DND-41 (cell line): ENCODE results near the gene TMEM61.

Experiments used
- ATAC-seq: fragments of 200-7000 bp; cut with Tn5 transposase; 3 replicates; pipeline ENCODE4 v1.9.1; 2021; ENCODE audit warnings: low read depth; ENCODE audit not compliant: insufficient read depth
- DNase-seq: peaks from one replicate; pipeline ENCODE4 v3.0.0-alpha.2; 2020
- H2AFZ ChIP-seq: 2 replicates; pipeline ENCODE4 v1.6.0; 2012; ENCODE audit warnings: low read depth, low read length
- H3K27ac ChIP-seq: 2 replicates; pipeline ENCODE4 v1.5.1; 2012; ENCODE audit warnings: low read length, inconsistent platforms
- H3K27me3 ChIP-seq: fragments of 200-600 bp; sonication (generic); 2 replicates; pipeline ENCODE4 v1.6.0; 2012; ENCODE audit warnings: low read length, mild to moderate bottlenecking, inconsistent platforms; ENCODE audit not compliant: insufficient read depth, poor library complexity
- H3K36me3 ChIP-seq: 2 replicates; pipeline ENCODE4 v1.5.1; 2012; ENCODE audit warnings: low read length, inconsistent platforms; ENCODE audit not compliant: insufficient read depth
- H3K4me1 ChIP-seq: 2 replicates; pipeline ENCODE4 v1.5.1; 2012; ENCODE audit warnings: mild to moderate bottlenecking, low read length; ENCODE audit not compliant: insufficient read depth
- H3K4me2 ChIP-seq: 2 replicates; pipeline ENCODE4 v1.6.0; 2012; ENCODE audit warnings: mild to moderate bottlenecking, moderate library complexity, low read length, inconsistent platforms; ENCODE audit not compliant: insufficient read depth
- H3K4me3 ChIP-seq, 2 experiments: fragments of 200-600 bp in 1 of 2; shearing (Covaris generic) in 1 of 2; 2 replicates each; pipeline ENCODE4 v1.5.1; 2012 to 2016; ENCODE audit warnings: inconsistent platforms in 2 of 2, low read length in 2 of 2, mild to moderate bottlenecking in 2 of 2, low read depth in 1 of 2, moderate library complexity in 1 of 2
- H3K79me2 ChIP-seq: 2 replicates; pipeline ENCODE4 v1.6.0; 2012; ENCODE audit warnings: low read length, inconsistent platforms; ENCODE audit not compliant: insufficient read depth
- H3K9ac ChIP-seq: 2 replicates; pipeline ENCODE4 v1.6.0; 2012; ENCODE audit warnings: low read depth, mild to moderate bottlenecking, inconsistent platforms, low read length, moderate library complexity
- H3K9me3 ChIP-seq: 2 replicates; pipeline ENCODE4 v1.5.1; 2012; ENCODE audit warnings: low read length, moderate library complexity, mild to moderate bottlenecking, inconsistent platforms; ENCODE audit not compliant: insufficient read depth, severe bottlenecking
- H4K20me1 ChIP-seq: 2 replicates; pipeline ENCODE4 v1.6.0; 2012; ENCODE audit warnings: low read length; ENCODE audit not compliant: insufficient read depth
- CTCF ChIP-seq: IDR thresholded peaks from 2 replicates; pipeline ENCODE4 v1.5.1; 2012; ENCODE audit warnings: borderline replicate concordance, low read length, moderate library complexity, mild to moderate bottlenecking; ENCODE audit not compliant: poor library complexity, severe bottlenecking; ENCODE audit errors: extremely low read depth
- EZH2 ChIP-seq: IDR thresholded peaks from 3 replicates; pipeline ENCODE4 v1.6.1; 2012; ENCODE audit warnings: borderline replicate concordance, low read depth, mild to moderate bottlenecking, moderate library complexity, low read length, inconsistent platforms; ENCODE audit not compliant: severe bottlenecking

Gene TMEM61

GRCh38 chr1:54949053-54949452 is 31.4 kb upstream of the TMEM61 start:
- no peaks in the 10 kb centered on the region for H3K36me3 ChIP-seq
- no peaks in the 10 kb centered on the region for H3K9me3 ChIP-seq
- ATAC-seq (no peak), DNase-seq (no peak)
- no peak overlapping the region for H3K9ac ChIP-seq
- H3K4me1 ChIP-seq: no peaks in the 10 kb centered on the region
- H3K4me3 ChIP-seq: no peak overlapping the region
- H3K27me3 ChIP-seq: no peaks in the 10 kb centered on the region
- H3K79me2 ChIP-seq: no peaks in the 10 kb centered on the region
- no peak overlapping the region for H2AFZ ChIP-seq
- no peak overlapping the region for H3K27ac ChIP-seq
- no peaks in the 10 kb centered on the region for H4K20me1 ChIP-seq
- H3K4me2 ChIP-seq: no peak overlapping the region
- no peak for TF ChIP-seq EZH2
- TF ChIP-seq CTCF: no peak

GRCh38 chr1:54950006-54950368 is 30.4 kb upstream of the TMEM61 start:
- H3K4me3 ChIP-seq: no peak overlapping the region
- TF ChIP-seq CTCF (no peak), EZH2 (no peak)
- H3K9ac ChIP-seq: no peak overlapping the region
- DNase-seq (no peak), ATAC-seq (no peak)
- no peak overlapping the region for H3K27ac ChIP-seq
- H3K4me1 ChIP-seq: no peaks in the 10 kb centered on the region
- no peaks in the 10 kb centered on the region for H3K36me3 ChIP-seq
- no peaks in the 10 kb centered on the region for H3K27me3 ChIP-seq
- no peak overlapping the region for H3K4me2 ChIP-seq
- no peak overlapping the region for H2AFZ ChIP-seq
- H3K9me3 ChIP-seq: no peaks in the 10 kb centered on the region
- H4K20me1 ChIP-seq: no peaks in the 10 kb centered on the region
- H3K79me2 ChIP-seq: no peaks in the 10 kb centered on the region

GRCh38 chr1:54950369-54951163 is 29.9 kb upstream of the TMEM61 start:
- Histone ChIP-seq H3K36me3 (no peaks in the 10 kb centered on the region), H3K9me3 (no peaks in the 10 kb centered on the region), H4K20me1 (no peaks in the 10 kb centered on the region), H3K4me2 (no peak overlapping the region), H3K79me2 (no peaks in the 10 kb centered on the region), H3K27me3 (no peaks in the 10 kb centered on the region), H3K27ac (no peak overlapping the region), H3K4me1 (no peaks in the 10 kb centered on the region), H3K4me3 (no peak overlapping the region), H2AFZ (peak overlapping the region; percentile 7; the same call in 1 of the 2 replicates), H3K9ac (no peak overlapping the region)
- ATAC-seq: peak; percentile 68
- DNase-seq: peak; percentile 62
- no peak for TF ChIP-seq EZH2
- TF ChIP-seq CTCF: peak; percentile 76
